Suprapubic skin (tissue), 4 donors: ENCODE results near the gene DPEP3. TPM values are rescaled to one million over a fixed set of nuclear protein-coding genes. Genes with fewer than 3 reads are reported as not detected.
"Not testable (repeated sequence)": the region's sequence is repeated elsewhere in the genome, so short reads cannot be mapped to it uniquely, and the experiment has no call there.

Source experiments
- DNase-seq, 2 donors: peaks; one replicate each; pipeline ENCODE4 v3.0.0-alpha.2; 2019; ENCODE audit warnings: low spot score in 2 of 2
- H3K27ac ChIP-seq: fragments of 200-600 bp; sonication (generic); one replicate; pipeline ENCODE4 v1.5.1; 2019
- H3K27me3 ChIP-seq: fragments of 200-600 bp; sonication (generic); one replicate; pipeline ENCODE4 v1.5.1; 2019
- H3K36me3 ChIP-seq: fragments of 200-600 bp; sonication (generic); one replicate; pipeline ENCODE4 v1.5.1; 2019
- H3K4me1 ChIP-seq: fragments of 200-600 bp; sonication (generic); one replicate; pipeline ENCODE4 v1.5.1; 2019
- H3K4me3 ChIP-seq: fragments of 200-600 bp; sonication (generic); one replicate; pipeline ENCODE4 v1.5.1; 2019; ENCODE audit warnings: mild to moderate bottlenecking
- H3K9me3 ChIP-seq: fragments of 200-600 bp; sonication (generic); one replicate; pipeline ENCODE4 v1.5.1; 2019
- CTCF ChIP-seq, 2 donors: fragments of 200-600 bp in 1 of 2; fragments of 450-650 bp in 1 of 2; sonication (generic) in 1 of 2; IDR thresholded peaks; one replicate each; pipeline ENCODE4 v1.5.1; 2016 to 2019; ENCODE audit warnings: antibody characterized with exemption in 2 of 2, mild to moderate bottlenecking in 1 of 2, moderate library complexity in 1 of 2
- EP300 ChIP-seq: sonication (generic); formaldehyde crosslinking; IDR thresholded peaks from one replicate; pipeline ENCODE4 v1.6.1; 2017; ENCODE audit warnings: antibody characterized with exemption
- POLR2A ChIP-seq, 2 donors: fragments of 450-650 bp; IDR thresholded peaks; one replicate each; pipeline ENCODE4 v1.6.1; 2017; ENCODE audit warnings: antibody characterized with exemption in 2 of 2, mild to moderate bottlenecking in 2 of 2, moderate library complexity in 2 of 2
- POLR2AphosphoS5 ChIP-seq, 3 donors: sonication (generic); formaldehyde crosslinking; IDR thresholded peaks; one replicate each; pipeline ENCODE4 v1.6.1; 2017; ENCODE audit warnings: antibody characterized with exemption in 3 of 3
- WGBS: methylation state at CpG from one replicate; pipeline ENCODE4 v1.1.5; 2018; 5-methylcytosine and 5-hydroxymethylcytosine counted together
- total RNA-seq, 4 donors: library from RNA; depleted of rRNA; stranded (reverse); fragments of >200 nt; gene quantifications; one replicate each; pipeline ENCODE4 v1.1.0, GENCODE V29; 2016

DPEP3 gene
- total RNA-seq, 4 donors from 2014 or later: not detected

GRCh38 chr16:67977469-67978227 is 2.7 kb downstream of the DPEP3 start:
- Histone ChIP-seq H3K4me3 (no peak overlapping the region), H3K27ac (no peak overlapping the region), H3K4me1 (no peaks in the 10 kb centered on the region), H3K9me3 (no peaks in the 10 kb centered on the region), H3K27me3 (peaks cover 6% of the 10 kb centered on the region), H3K36me3 (no peaks in the 10 kb centered on the region)
- 90% methylated on average over 8 of the region's 9 CpGs for WGBS
- no peak for TF ChIP-seq CTCF (IDR thresholded peaks at IDR 0.05)
- TF ChIP-seq EP300: no peak
- TF ChIP-seq POLR2A (IDR thresholded peaks at IDR 0.05): no peak
- TF ChIP-seq POLR2AphosphoS5 (IDR thresholded peaks at IDR 0.05): no peak
- DNase-seq: no peak

GRCh38 chr16:67977005-67977404 is 3.3 kb downstream of the DPEP3 start:
- WGBS: 40% methylated on average over 1 of the region's 5 CpGs
- H3K36me3 ChIP-seq: no peaks in the 10 kb centered on the region
- H3K9me3 ChIP-seq: no peaks in the 10 kb centered on the region
- H3K4me1 ChIP-seq: no peaks in the 10 kb centered on the region
- H3K27me3 ChIP-seq: peaks cover 6% of the 10 kb centered on the region
- no peak overlapping the region for H3K4me3 ChIP-seq
- TF ChIP-seq POLR2AphosphoS5 (IDR thresholded peaks at IDR 0.05) (no peak), EP300 (no peak), POLR2A (IDR thresholded peaks at IDR 0.05) (no peak), CTCF (IDR thresholded peaks at IDR 0.05) (no peak)
- no peak overlapping the region for H3K27ac ChIP-seq
- no peak for DNase-seq

- Histone ChIP-seq H3K4me1 (no peaks in the 10 kb centered on the region), H3K27ac (no peak overlapping the region), H3K9me3 (no peaks in the 10 kb centered on the region), H3K4me3 (no peak overlapping the region), H3K36me3 (no peaks in the 10 kb centered on the region), H3K27me3 (peaks cover 6% of the 10 kb centered on the region)
- 100% methylated on average over 2 of the region's 2 CpGs for WGBS
- TF ChIP-seq EP300 (no peak), POLR2AphosphoS5 (IDR thresholded peaks at IDR 0.05) (no peak), CTCF (IDR thresholded peaks at IDR 0.05) (no peak), POLR2A (IDR thresholded peaks at IDR 0.05) (no peak)
- DNase-seq: no peak
Measured at GRCh38 chr16:67976205-67976604, 4.1 kb downstream of the DPEP3 start.

GRCh38 chr16:67975321-67976105 is 4.8 kb downstream of the DPEP3 start:
- TF ChIP-seq EP300: no peak
- TF ChIP-seq CTCF (IDR thresholded peaks at IDR 0.05): no peak
- TF ChIP-seq POLR2AphosphoS5 (IDR thresholded peaks at IDR 0.05): no peak
- no peak for TF ChIP-seq POLR2A (IDR thresholded peaks at IDR 0.05)
- WGBS: 76% methylated on average over 12 of the region's 14 CpGs
- H3K27ac ChIP-seq: no peak overlapping the region
- no peaks in the 10 kb centered on the region for H3K36me3 ChIP-seq
- no peak for DNase-seq
- H3K4me3 ChIP-seq: no peak overlapping the region
- peaks cover 6% of the 10 kb centered on the region for H3K27me3 ChIP-seq
- no peaks in the 10 kb centered on the region for H3K9me3 ChIP-seq
- no peaks in the 10 kb centered on the region for H3K4me1 ChIP-seq

GRCh38 chr16:67972285-67972684 is 8.0 kb downstream of the DPEP3 start:
- peaks cover 13% of the 10 kb centered on the region for H3K4me1 ChIP-seq
- H3K36me3 ChIP-seq, H3K9me3 ChIP-seq, DNase-seq, H3K4me3 ChIP-seq, H3K27ac ChIP-seq, H3K27me3 ChIP-seq: not testable (repeated sequence)
- WGBS: 92% methylated on average over 7 of the region's 7 CpGs
